ENCODE data around the gene LCNL1.

LCNL1 gene

DNA sequence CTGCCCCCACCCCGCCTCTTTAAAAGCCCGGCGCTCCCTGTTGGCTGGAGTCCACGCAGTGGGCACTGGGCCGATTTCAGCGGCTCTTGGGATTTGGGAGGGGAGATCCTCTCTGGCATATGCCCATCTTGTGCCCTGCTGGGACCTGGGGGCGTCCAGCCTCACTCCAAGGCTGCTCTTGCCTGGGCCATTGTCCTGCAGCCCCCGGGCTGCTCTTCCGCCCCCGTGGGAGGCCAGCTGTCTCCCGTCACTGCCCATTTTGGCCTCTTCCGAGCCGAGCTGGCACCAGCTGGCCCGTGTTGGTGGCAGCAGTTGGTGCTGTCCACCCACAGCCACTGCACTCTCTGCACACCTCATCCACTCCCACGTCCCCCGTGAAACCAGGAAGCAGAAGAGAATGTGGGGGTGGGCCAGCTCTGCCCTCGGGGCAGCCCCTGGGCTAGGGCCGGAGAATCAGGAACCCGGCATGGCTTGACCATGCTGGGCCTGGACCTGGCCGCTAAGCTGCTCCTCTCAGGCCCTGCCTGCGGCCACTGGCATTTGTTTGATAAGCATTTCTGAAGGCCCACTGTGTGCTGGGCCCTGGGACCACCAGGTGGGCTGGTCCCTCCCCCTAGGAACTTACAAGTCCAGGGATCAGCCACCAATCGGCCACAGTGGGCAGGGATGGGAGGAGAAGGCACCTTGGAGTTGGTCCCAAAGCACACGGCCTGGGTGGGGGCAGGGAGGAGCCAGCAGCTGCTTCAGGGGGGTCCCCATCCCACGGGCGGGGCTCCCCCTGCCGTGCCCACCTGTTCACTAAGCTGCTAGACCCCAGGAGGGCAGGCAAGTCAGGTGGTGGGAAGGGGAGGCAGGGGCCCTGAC is 35.5 kb upstream of the LCNL1 start:
- no peak for DNase-seq

DNA sequence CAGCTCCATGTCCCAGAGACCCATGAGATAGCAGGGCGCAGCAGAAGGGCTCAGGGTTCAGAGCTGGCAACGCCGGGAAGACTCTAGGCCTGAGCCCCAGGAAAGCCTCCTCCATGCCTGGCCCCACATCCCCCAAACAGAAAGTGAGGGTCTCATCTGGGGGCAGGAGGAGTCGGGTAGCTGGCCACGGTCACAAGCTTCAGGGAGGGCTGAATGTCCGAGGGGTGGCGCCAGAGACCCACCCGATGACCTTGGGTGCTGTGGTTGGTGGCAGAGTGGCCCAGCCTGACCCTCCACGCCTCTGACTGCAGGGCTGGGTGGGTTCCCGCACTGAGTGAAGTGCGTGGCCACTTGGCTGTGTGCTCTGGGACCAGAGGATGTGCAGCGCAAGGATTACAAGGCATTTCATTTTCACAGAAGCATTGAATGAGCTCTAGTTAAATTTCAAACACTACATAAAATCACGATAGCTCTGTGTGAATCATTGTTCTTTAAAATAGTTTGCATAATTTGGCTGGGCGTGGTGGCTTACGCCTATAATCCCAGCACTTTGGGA is 34.8 kb upstream of the LCNL1 start:
- no peak for DNase-seq

DNA sequence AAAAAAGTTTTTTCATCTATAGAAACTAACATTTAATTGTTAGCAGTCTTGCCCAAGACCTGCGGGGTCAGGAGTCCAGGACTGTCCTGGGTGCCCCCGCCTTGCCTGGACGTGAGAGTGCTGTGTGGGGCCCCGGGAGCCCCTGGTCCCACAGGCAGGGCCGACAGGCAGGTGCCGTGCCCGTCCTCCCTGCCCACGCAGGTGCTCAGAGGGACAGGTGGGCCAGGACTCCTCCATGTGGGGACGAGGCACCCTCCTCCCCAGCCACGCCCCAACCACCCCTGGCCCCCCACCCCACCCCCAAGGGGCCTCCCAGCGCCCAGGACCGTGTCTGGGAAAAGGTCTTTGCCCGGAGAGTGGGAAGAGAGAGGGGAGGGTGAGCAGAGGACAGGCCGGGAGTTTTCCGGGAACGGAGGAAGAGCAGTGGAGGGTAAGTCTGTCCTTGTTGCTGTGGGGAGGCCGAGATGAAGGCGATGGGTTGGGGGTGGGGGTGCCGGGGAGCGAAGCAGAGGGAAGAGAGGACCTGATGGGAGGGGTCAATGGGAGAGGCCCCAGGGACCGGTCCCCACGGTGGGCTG is 33.5 kb upstream of the LCNL1 start:
- no peak for DNase-seq

DNA sequence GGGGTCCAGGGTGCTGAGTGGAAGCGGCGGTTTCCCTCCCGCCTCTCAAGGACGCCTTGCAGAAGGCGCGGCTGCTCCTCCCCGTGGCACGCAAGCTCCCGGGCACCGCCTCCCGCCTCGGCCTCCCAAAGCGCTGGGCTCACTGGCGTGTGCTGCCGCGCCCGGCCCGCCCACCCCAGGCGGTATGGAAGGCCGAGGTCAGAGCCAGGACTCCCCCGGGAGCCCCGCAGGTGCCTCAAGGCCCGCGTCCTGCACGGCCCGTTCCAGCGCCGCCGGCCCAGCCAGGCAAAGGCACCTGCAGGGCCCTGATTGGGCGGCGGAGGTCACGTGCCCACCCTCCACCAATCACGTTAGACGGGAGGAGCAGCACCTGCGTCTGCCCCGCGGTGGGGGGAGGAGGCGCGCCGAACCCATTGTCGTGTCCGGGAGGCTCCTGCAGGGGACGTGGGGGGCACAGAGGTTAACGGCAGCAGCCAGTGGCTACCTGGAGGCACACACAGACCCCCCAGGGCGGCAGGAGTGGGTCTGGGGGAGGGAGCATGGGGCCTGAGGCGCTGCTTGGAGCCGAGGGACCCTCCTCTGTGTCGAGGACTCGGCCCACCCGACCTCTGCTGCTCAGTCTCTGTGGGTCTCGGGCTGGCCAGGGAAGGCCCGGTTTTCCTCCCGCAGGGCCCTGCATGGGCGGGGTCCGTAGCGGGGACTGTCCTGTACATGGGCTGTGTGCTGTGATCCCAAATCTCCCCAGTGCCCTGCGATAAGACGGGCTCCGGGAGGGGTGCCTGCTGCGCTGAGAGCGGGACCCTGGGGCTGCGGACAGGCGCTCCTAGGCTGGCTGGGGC is 32.8 kb upstream of the LCNL1 start:
- DNase-seq: peak; percentile 73

DNA sequence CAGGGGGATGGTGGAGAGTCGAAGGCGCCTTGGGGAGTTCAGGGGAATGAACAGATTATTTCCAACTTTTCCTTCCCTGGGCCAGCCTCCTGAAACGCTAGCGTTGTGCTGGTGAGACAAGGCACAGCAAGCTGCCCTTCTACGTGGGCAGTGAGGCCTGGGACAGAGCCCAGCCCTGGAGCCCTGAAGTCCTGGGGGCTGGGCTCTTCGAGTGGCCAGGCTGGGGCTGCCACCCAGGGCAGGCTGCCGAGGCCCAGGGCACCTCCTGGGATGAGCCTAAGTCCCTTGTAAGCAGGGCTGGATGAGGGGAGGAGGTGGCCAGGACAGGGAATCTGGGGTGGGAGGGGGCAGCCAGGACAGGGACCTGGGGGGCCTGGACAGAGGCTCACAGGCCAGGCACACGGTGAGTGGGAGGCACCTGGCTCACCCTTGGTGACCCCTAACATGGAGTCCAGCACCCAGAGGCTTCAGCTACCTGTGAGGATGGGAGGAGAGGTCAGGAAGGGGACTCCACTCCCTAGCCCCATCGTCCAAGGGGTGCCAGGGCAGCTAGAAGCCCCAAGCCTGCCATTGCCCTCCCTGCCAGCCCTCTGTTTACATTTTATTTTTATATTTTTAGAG is 32.0 kb upstream of the LCNL1 start:
- DNase-seq: no peak

DNA sequence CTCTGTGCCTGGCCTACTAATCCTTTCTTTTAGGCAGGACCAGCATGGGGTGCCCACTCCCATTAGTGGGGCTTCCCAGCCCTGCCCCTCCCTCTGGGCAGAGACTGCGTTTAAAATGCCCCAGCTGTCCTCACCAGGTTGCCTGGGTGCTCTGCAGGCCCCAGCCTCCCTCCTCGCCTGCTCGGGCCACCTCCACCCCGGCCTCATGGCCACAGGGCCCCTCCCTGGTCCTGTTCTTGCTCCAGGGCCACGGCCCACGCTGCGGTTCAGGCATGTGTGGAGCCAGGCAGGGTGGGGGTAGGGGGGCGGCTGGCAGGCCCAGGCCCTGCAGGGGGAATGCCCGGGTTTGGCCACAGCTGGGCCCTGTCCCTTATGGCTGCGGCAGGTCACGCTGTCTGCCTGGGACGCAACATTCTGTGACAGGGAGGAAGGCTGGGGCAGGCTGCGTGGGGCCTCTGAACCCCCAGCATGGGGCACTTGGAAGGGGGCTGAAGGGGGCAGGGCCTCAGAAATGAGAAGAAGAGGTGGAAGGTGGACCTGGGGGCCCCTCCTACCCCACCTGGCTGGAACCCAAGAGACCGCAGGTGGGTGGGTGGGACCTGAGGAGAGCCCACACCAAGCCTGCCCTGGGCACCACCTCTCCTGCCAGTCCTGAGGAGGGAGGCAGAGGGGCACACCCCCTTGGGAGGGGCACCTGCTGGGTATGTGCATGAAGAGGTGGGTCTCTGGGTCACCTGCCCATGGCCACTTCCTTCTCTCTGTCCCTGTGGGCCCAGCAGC is 31.1 kb upstream of the LCNL1 start, which contains the start of gene LCN12:
Gene LCN12, plus strand, starts transcription at position 733 of the 780 bp plus-strand sequence. CDS start 55 bp downstream, outside the sequence.
- no peak for DNase-seq

DNA sequence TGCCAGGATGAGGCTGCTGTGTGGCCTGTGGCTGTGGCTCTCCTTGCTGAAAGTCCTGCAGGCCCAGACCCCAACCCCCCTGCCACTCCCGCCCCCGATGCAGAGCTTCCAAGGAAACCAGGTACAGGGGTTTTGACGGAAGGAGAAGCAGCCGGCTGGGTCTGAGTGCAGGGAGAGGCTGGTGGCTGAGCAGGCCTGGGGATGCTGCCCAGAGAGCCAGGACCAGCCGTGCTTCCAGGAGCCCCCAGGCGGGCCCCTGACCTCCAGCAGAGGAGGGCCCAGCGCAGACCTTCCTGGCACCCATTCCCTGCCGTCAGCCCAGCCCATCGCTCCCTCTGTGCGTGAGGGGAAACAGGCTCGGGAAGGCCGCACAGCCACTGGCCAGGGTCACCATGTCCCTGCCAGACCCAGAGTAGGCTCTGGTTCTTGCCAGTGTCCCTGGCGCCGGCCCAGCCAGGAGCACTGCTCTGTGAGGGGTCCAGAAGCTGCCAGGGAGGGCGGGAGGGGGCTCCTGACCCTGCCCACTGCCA is 30.4 kb upstream of the LCNL1 start:
- no peak for DNase-seq

DNA sequence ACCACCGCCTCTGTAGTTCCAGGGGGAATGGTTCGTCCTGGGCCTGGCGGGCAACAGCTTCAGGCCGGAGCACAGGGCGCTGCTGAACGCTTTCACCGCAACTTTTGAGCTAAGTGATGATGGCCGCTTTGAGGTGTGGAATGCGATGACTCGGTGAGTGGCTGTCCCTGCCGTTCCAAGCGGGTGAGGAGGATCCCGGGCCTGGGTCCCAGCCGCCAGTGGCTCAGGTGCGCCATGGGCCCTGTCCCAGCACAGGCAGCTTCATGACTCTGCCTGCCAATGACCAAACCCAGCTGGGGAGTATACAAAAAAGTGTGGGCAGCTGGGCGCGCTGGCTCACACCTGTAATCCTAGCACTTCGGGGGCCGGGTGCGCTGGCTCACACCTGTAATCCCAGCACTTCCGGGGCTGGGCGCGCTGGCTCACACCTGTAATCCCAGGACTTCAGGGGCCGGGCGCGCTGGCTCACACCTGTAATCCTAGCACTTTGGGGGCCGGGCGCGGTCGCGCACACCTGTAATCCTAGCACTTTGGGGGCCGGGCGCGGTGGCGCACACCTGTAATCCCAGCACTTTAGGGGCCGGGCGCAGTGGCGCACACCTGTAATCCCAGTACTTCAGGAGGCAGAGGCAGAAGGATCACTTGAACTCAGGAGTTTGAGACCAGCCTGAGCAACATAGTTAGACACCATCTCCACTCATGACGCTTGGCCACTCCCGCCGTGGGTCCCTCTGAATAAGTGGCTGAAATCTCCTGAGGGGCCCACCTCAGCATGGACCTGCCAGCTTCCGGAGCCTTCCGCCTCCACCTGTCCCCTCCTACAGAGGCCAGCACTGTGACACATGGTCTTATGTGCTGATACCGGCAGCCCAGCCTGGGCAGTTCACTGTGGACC is 29.7 kb upstream of the LCNL1 start:
- no peak for DNase-seq

DNA sequence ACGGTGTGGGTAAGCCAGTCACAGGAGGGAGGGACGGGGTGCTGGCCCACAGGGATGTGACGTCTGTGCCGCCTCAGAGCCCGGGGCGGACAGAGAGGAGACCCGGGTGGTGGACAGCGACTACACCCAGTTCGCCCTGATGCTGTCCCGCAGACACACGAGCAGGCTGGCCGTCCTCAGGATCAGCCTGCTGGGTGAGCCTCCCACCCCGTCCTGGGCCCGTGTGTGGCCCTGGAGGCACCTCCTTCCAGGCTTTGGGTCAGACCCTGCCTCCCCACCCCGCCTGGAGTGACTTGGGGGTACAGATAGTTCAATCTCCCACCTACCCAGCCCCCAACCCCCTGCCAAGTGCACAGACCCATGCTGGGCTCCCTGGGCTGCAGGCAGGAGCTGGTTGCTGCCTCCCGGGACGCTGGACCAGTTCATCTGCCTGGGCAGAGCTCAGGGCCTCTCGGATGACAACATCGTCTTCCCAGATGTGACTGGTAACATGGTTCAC is 29.0 kb upstream of the LCNL1 start:
- no peak for DNase-seq

DNA sequence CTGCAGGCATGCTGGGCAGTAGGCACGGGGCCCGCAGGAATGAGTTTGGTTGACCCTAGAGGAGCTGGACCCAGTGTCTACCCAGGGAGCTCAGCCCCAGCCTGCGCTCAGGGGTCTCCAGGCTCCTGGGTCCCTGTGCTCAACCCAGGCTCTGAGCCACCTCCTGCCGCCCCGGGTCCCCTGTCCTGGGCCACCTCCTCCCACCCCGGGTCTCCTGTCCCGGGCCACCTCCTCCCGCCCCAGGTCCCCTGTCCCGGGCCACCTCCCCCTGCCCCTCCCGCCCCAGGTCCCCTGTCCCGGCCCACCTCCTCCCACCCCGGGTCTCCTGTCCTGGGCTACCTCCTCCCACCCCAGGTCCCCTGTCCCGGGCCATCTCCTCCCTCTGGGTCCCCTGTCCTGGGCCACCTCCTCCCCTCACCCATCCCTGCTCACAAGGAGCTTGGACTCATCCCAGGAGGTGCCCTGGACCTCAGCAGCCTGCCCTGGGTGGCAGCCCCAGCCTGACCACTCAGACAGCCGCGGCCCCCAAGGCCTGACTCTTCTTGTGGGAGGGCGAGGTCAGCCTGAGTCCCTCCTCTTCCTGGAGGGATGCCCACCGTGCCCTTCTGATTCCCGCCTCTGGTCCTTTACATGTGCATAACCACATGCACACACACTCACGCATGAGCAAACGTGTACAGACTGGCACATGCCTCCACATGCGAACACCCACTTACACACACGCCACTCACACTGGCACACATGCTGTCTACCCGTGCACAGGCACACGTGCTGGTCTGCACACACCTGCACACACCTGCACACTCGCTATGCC is 28.3 kb upstream of the LCNL1 start:
- no peak for DNase-seq

DNA sequence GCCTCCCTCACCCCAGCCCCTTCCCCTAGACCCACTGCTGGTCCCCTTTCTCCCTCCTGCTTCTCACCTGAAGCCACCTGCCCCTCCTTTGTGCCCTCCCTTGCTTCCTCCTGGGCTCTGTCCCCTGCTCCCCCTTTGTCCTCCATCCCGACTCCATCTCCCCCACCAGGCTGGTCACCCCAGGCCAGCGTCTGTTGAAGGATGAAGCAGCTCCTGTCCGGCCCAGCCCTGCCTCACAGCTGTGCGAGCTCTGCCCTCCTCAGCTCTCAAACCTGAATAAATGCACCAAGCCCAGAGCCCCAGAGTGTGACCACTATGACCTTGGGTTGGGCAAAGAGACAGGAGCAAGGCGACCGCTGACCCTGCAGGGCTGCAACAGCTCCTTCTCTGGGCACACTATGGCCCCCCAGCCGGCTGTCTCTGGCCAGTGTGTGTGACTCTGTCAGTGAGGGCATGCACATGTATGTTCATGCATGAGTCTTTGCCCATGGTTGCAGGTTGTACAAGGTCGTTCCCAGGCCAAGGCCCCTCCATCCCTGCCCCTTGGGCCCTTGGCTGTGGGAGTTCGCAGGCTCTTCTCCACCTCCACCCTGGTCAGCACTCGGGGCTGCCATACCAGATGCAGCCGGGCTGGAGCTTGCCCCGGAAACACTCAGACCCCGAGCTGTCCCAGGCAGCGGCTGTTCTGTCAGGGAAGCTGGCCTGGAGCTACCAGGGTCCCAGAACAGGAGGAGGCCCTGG is 27.4 kb upstream of the LCNL1 start:
- DNase-seq: no peak

DNA sequence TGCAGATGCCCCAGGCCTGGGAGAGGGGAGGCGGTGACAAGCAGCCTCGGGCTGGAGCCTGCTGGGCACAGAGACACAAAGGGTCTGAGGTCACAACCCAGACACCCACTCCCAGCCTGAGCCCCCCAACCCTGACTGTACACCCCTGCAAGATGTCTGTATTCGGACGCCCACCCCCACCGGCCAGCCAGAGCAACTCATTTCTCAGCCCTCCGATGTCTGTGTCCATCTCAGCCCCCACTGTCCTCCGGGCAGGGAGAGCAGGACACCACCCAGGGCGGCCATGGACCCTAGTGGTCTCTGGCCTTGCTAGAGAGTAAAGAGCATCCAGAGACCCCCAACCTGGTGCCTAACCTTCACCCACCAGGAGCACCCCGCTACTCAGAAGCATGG is 26.9 kb upstream of the LCNL1 start:
- DNase-seq: no peak

DNA sequence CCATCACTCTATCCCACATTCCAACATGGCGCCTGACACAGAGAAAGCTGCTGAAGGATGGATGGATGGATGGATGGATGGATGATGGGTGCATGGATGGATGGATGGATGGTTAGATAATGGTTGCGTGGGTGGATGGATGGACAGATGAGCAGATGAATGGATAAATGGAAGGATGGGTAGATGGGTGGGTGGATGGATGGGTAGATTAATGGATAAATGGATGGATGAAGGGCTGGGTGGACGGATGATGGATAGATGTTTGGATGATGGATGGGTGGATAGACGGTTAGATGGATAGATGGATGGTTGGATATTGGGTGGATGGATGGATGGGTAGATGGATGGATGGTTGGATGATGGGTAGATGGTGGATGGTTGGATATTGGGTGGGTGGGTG is 26.2 kb upstream of the LCNL1 start:
- DNase-seq: no peak

DNA sequence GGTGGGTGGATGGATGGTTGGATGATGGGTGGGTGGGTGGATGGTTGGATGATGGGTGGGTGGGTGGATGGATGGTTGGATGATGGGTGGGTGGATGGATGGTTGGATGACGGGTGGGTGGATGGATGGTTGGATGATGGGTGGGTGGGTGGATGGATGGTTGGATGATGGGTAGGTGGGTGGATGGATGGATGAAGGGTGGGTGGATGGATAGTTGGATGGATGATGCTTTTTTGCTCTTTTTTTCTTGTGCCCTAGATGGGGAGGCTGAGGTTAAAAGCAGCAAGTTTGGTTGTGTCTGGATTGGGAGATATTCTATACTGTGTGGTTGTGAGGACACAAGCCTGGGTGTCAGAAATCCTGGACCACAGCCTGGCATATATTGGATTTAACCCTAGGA is 25.3 kb upstream of the LCNL1 start:
- DNase-seq: no peak

DNA sequence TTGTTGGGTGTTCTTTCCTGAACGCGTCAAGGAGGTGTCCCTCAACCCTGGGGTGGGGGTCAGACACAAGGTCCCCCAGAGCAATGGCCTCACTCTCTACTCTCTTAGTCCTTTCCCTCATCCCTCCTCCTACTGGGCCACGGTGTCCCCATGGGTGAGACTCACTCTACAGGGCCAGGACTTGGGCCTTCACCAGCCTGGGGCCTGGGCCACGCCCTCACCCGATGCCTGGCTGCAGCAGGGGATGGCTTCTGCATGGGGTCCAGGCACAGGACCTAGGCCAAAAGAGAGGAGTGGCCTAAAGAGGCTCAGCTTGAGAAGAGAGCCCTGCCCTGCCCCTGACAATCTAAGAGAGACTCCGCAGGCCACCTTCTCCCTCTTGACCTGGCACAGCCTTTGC is 24.9 kb upstream of the LCNL1 start:
- DNase-seq: no peak

DNA sequence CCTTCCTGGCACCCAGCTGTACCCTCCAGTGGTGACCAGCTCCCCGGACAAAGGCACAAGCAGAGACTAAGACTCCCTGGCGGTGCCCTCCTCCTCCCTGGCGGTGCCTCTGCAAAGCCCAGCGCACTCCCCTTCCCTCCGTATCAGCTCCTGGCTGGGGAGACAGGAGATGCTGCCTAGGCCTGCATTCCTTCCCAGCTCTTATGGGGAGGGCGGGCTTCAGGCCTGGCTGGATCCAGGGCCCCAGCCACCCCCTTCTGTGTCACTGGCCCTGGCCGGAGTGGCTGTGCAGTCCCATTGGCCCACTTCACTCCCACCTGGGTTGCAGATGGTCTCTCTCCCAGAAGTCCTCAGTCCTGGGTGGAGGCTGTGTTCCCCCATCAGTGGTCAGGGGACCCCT is 24.3 kb upstream of the LCNL1 start:
- no peak for DNase-seq

DNA sequence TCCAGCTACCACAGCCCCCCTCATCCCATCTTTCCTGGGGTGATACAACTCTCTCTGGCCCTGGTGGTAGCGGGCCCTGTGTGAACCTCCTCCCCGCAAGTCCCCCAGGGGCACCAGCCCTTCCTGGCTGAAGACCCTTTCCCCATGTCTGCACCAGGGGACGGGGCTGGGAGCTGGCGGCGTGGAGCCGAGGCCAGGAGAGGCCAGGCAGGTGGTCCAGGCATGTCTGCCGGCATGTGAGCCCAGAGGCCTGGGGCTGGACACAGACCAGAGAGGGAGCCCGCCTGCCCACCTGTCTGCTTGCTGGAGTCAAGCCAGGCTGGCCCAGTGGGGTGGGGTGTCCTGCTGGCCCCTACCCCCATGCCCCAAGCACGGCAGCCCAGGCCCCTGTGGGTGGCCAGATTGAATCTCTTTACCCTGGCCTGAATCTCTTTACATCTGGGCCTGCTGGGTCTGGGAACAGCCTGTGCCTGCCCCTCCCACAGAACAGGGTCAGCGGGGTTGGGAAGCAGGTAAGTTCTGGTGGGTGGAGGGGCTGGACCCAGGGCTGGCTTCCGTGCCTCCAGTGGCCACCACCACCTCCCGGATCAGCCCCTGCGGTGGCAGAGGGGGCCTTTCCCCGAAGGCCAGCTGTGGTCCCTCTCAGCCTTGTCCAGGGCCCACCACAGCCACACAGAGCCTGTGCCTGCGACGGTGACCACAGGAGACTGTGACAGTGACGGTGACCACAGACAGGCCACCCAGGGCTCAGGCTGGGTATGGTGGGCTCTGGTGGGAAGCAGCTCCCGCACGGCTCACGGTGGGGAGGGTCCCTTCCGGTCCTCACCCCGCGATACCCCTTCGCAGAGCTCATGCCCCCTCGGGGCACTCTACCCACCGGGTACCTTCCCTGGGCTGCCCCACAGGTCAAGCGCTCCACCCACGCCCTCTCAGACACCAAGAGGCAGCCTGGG is 23.6 kb upstream of the LCNL1 start:
- no peak for DNase-seq
